HG03442 (cell line): ENCODE data around the gene UBXN10.

Experiments used
- ATAC-seq: cut with Tn5 transposase; IDR thresholded peaks from one replicate; pipeline ENCODE4 v1.9.1; 2021; ENCODE audit warnings: mild to moderate bottlenecking, moderate library complexity; ENCODE audit not compliant: unreplicated experiment

Gene UBXN10

DNA sequence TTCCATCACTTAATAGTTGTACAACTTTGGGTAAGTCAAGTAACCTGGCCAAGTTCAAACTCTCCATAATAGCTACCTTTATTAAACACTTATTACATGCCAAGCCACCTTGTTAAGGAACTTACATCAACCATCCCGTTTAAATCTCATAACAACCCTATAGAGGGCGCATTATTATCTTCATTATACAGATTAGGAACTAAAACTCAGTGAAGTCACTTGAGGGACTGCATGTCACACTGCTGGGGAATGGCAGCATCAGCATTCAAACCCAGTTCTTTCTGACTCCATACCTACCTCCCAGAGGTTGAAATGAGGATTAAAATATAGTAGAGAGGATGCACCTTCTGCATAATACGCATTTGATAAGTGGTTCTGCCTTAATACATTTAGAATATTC, 47.5 kb downstream of the UBXN10 start:
- no peak for ATAC-seq

DNA sequence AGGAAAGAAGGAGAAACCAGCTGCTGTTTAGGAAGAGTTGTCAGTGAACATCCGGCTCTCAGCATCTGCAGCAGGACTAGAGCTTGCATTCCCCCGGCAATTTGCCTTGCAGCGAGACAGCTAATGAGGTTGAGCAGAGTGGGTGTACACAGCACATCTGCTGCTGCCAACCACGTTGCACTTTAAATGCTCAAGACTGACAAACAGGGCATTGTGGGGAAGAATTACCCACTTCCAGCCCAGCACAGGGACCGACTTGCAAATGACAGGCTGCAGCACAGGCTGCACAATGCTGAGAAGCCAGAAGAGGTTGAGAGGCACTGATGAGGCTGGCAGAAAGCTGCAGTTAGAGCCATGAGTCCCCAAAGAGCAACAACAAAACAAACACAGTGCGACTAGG, 48.0 kb downstream of the UBXN10 start:
- no peak for ATAC-seq

DNA sequence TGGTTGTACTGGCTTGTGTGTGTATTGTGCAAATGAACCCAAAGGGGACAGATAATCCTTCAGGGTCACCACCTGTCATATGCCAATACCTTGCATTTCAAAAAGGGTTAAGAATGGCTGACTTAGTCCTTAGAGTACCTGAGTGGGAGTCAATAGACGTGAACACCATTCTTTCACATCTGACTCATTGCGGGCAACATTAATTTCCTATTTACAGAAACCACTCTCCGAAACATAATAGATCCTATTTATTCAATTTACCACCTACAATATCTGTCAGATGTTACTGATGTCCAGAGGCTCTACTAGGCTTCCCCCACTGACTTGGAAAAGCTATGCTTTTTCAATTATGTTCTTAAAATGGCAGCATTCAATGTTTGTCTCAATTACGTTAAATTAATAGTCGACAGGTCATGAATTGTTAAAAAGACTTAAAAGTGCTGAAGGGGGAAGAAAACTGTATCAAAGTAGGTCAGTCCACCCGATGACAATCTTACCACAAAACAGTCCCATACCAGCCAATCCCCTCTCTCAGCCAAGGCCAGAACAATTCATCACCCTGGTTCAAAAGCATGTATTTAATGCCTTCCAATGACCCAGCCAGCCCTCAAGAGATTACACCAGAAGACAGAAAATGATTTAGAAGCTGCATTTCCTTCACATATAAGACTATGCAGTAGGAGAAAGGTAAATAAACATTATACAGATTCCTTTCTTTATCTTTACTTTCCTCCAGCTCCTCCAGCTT, 49.1 kb downstream of the UBXN10 start:
- no peak for ATAC-seq

- ATAC-seq: no peak
Observed at GRCh38 chr1:20237646-20238045, 51.8 kb downstream of the UBXN10 start.

- no peak for ATAC-seq
Observed at GRCh38 chr1:20240012-20240411, 54.1 kb downstream of the UBXN10 start.

GRCh38 chr1:20242890-20243479, 57.1 kb downstream of the UBXN10 start:
- ATAC-seq: no peak
